ENCODE measurements around the gene XPNPEP3.

DNA sequence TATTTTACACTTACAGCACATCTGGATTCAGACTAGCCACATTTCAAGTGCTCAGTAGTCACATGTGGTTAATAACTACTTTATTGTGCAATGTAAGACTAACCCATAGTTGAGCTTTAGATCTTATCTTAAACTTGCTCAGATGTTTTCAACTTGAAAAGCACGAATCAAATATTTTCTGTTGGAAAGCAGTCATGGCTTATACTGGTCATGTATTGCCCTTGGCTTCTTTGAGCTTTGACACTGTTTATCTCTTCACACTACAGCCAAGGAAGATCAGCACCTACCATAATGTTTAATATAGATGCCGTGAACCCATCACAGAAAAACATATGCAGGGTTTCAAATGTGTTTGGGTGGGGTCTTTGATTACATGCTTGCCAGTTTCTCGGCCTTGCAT lies 98.6 kb downstream of the XPNPEP3 start:
- TF ChIP-seq TCF7L2 (IDR thresholded peaks at IDR 0.05; ENCODE audit: borderline replicate concordance, low read depth, low read length) (no peak), ZNF707 (tag by site-specific recombination; IDR thresholded peaks at IDR 0.05) (no peak), ZFP69B (tag by site-specific recombination; IDR thresholded peaks at IDR 0.05) (no peak), ZNF549 (tag by site-specific recombination; IDR thresholded peaks at IDR 0.05) (no peak), GLI2 (tag by site-specific recombination; IDR thresholded peaks at IDR 0.05; ENCODE audit: borderline replicate concordance, low read depth) (no peak), ZNF148 (tag by site-specific recombination; IDR thresholded peaks at IDR 0.05; ENCODE audit: borderline replicate concordance) (no peak), ZNF48 (tag by site-specific recombination; IDR thresholded peaks at IDR 0.05) (no peak), SP2 (tag by site-specific recombination; IDR thresholded peaks at IDR 0.05) (no peak), ZBTB10 (tag by site-specific recombination; IDR thresholded peaks at IDR 0.05) (no peak), ZNF580 (tag by site-specific recombination; IDR thresholded peaks at IDR 0.05) (no peak)
- TF ChIP-seq, protein P1, sequence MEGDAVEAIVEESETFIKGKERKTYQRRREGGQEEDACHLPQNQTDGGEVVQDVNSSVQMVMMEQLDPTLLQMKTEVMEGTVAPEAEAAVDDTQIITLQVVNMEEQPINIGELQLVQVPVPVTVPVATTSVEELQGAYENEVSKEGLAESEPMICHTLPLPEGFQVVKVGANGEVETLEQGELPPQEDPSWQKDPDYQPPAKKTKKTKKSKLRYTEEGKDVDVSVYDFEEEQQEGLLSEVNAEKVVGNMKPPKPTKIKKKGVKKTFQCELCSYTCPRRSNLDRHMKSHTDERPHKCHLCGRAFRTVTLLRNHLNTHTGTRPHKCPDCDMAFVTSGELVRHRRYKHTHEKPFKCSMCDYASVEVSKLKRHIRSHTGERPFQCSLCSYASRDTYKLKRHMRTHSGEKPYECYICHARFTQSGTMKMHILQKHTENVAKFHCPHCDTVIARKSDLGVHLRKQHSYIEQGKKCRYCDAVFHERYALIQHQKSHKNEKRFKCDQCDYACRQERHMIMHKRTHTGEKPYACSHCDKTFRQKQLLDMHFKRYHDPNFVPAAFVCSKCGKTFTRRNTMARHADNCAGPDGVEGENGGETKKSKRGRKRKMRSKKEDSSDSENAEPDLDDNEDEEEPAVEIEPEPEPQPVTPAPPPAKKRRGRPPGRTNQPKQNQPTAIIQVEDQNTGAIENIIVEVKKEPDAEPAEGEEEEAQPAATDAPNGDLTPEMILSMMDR (tag by site-specific recombination; IDR thresholded peaks at IDR 0.05), result no peak
- TF ChIP-seq, protein P2, sequence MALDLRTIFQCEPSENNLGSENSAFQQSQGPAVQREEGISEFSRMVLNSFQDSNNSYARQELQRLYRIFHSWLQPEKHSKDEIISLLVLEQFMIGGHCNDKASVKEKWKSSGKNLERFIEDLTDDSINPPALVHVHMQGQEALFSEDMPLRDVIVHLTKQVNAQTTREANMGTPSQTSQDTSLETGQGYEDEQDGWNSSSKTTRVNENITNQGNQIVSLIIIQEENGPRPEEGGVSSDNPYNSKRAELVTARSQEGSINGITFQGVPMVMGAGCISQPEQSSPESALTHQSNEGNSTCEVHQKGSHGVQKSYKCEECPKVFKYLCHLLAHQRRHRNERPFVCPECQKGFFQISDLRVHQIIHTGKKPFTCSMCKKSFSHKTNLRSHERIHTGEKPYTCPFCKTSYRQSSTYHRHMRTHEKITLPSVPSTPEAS (tag by site-specific recombination; IDR thresholded peaks at IDR 0.05), result no peak
- TF ChIP-seq, protein P3, sequence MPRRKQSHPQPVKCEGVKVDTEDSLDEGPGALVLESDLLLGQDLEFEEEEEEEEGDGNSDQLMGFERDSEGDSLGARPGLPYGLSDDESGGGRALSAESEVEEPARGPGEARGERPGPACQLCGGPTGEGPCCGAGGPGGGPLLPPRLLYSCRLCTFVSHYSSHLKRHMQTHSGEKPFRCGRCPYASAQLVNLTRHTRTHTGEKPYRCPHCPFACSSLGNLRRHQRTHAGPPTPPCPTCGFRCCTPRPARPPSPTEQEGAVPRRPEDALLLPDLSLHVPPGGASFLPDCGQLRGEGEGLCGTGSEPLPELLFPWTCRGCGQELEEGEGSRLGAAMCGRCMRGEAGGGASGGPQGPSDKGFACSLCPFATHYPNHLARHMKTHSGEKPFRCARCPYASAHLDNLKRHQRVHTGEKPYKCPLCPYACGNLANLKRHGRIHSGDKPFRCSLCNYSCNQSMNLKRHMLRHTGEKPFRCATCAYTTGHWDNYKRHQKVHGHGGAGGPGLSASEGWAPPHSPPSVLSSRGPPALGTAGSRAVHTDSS (tag by site-specific recombination; IDR thresholded peaks at IDR 0.05), result no peak
